Activated naive CD8-positive, alpha-beta T cell treated with anti-CD3 and anti-CD28 coated beads, Interleukin-2, amount 50 U/mL, for 16 hours (primary cell): Measurements from ENCODE around the gene SLC4A9.
A peak's percentile ranks its signal among the peaks of the same experiment; 100 is the strongest.
"Not testable (repeated sequence)": the region's sequence is repeated elsewhere in the genome, so short reads cannot be mapped to it uniquely, and the experiment has no call there.

Experiments used
- DNase-seq: peaks from one replicate; pipeline ENCODE4 v3.0.0-alpha.2; 2020; ENCODE audit warnings: low read depth, low spot score

SLC4A9 gene

DNA sequence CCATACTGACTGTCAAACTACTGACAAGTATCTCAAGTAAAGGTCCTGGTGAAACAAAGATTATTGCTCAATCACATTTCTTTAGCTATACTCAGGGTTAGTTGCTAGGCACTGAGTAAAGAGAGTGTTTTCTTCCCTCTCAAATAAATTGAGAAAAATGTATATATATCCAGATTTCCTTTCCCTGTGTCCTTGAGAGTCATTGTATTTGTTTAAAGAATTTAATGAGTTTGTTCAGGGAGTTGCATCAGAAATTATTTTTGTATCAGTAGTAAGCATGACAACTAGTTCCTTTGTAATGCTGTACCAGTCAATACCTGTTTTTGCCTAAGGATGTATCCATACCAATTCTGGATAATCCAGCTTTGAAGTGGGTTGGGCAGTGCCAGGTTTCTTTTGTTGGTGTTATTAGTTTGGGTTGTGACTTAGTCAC lies 38.4 kb downstream of the SLC4A9 start:
- no peak for DNase-seq

- peak; percentile 6 for DNase-seq
These were observed 40.2 kb downstream of the SLC4A9 start for GRCh38 chr5:140399979-140400729.

DNA sequence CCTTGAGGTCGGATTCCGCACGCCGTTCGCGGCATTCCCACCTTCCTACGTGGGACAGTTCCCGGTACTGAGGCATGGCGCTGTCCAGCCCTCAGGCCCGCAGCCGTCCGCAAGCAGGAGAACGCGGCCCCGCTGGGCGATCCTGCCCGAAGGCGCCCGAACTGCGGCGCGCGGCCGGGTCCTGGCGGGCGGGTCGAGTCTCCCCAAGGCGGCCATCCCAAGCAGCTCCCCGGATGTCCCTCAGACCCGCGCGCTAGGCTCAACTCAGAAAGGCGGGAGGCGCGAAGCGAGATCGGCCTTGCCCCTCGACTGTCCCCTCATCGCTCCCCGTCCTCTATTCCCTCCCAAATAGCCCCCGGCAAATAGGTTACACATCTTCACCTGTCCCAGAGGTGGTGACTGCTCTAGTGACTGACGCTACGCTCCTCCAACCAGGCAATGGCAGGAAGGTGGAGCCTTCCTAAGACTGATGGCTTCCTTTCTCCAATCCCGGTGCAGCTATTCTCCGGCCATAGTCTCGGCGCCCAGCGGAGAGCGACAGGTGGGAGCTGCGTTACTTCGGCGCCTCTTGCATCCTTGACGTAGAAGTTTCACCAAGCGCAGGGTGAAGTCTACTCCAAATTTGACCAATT lies 40.9 kb downstream of the SLC4A9 start:
- DNase-seq, result peak; percentile 67

DNA sequence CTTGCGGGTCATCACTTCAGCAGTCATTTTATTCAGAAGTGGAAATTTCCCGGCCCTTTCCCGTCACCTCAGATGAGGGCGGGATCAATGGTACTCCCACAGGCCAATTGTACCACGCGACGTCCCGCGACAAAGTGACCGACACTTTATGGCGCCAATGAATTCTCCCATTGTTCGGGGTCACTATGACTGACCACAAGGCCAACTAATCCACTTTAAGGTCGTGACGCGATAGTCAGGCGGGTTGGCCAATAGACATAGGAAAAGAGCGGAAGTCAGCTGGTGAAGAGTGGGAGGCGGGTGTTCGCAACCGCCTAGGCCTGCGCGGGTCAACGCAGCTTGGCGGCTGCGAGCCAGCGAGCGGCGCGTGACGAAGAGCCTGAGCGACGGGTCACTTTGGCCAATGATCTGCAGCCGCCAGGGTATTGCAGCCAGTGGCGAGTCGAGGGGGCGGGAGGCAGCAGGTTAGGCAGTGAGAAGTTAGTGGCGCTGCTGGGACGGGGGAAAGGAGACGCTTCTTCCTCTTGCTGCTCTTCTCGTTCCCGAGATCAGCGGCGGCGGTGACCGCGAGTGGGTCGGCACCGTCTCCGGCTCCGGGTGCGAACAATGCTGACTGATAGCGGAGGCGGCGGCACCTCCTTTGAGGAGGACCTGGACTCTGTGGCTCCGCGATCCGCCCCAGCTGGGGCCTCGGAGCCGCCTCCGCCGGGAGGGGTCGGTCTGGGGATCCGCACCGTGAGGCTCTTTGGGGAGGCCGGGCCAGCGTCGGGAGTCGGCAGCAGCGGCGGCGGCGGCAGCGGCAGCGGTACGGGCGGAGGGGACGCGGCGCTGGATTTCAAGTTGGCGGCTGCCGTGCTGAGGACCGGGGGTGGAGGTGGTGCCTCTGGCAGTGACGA lies 41.6 kb downstream of the SLC4A9 start, which contains the start of gene ANKHD1:
Gene ANKHD1 (plus strand): TSS at position 472 of the 896 bp plus-strand sequence. CDS start 135 bp downstream, at position 607.
- peak; percentile 90 for DNase-seq

- peak; percentile 3 for DNase-seq
These were observed 42.5 kb downstream of the SLC4A9 start for GRCh38 chr5:140402258-140403074.

DNA sequence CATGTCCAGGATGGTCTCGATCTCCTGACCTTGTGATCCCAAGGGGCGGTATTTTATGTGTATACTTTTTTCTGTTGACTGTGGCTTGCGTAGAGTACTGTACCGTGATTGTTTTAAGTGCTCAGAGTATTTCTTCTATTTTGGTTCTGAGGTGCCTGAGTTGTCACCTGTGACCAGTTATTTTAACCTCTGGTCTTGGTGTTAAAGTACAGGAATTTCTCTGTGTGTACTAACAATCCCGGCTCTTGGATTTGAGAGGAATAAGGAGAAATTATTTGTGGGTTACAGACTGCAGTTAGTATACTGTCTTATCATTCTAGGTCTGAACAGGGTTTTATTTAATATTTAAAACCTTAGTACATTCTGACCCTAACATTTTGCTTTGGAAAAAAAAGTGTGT lies 43.6 kb downstream of the SLC4A9 start:
- no peak for DNase-seq

GRCh38 chr5:140408750-140409241 lies 48.8 kb downstream of the SLC4A9 start:
- no peak for DNase-seq

DNA sequence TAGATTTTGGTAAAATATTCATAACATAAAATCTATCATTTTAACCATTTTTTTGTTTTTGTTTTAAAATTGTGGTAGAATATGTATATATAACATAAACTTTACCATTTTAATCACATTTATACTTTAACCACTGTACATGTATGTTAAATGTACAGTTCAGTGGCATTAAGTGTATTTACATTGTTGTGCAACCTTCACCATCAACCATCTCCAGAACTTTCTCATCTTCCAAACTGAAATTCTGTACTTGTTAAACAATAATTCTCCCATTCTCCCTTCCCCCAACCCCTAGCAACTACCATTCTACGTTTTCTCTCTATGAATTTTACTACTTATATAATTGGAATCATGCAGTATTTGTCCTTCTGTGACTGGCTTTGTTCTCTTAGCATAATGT lies 53.2 kb downstream of the SLC4A9 start:
- DNase-seq, result no peak

DNA sequence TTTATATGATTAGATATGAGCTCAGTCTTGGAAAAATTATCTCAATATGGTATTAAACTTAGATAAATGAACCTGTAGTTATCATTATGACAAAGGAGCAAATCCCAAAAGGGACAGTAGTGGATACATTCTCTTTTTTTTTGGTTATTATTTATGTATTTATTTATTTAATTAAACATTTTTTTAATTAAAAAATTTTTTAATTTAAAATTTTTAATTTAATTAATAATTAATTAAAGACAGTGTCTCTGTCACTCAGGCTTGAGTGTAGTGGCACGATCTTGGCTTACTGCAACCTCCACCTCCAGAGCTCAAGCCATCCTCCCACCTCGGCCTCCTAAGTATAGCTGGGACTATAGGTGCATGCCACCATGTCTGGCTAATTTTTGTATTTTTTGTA lies 57.2 kb downstream of the SLC4A9 start:
- DNase-seq, result no peak

- DNase-seq, result no peak
These were observed 59.0 kb downstream of the SLC4A9 start for GRCh38 chr5:140418862-140419520.

DNA sequence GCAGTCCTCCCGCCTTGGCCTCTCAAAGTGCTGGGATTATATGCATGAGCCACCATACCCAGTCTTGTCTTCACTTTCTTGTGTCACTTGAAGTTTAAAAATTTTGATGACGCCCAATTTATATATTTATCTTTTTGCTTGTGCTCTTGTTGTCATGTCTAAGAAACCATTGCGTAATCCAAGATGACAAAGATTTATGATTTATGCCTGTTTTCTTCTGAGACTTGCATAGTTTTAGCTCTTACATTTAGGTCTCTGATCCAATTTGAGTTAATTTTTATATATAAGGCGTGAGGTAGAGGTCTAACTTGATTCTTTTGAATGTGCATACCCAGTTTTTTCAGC lies 60.2 kb downstream of the SLC4A9 start:
- no peak for DNase-seq

GRCh38 chr5:140420665-140421361 lies 60.8 kb downstream of the SLC4A9 start:
- no peak for DNase-seq

- DNase-seq, result not testable (repeated sequence)
These were observed 61.4 kb downstream of the SLC4A9 start for GRCh38 chr5:140421375-140421774.

DNA sequence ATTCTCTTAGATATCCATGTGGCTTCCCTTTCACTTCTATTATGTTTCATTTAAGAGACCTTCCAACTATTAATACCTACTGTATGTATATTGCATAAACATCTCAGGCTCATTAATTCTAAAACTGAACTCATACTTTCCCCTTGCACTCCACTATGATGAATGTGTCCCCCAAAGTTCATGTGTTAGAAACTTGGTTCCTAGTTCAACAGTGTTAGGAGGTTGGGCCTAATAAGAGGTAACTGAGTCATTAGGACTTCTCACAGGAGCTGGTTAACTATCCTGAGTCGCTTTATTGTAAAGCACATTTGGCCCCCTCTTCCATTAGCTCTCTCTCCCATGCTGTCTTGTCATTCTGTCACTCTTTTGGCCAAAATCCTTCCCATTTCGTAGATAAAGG lies 63.6 kb downstream of the SLC4A9 start:
- DNase-seq, result no peak

GRCh38 chr5:140424135-140424534 lies 64.1 kb downstream of the SLC4A9 start:
- no peak for DNase-seq
